Measurements from ENCODE around the gene ALG8. TPM values are rescaled to one million over a fixed set of nuclear protein-coding genes. Genes with fewer than 3 reads are reported as not detected.
A peak's percentile ranks its signal among the peaks of the same experiment; 100 is the strongest.

The ALG8 gene
- total and polyA plus RNA-seq, 8 donors = 32.2 to 58.7 (median 49.8) TPM

- TF ChIP-seq, protein P1, sequence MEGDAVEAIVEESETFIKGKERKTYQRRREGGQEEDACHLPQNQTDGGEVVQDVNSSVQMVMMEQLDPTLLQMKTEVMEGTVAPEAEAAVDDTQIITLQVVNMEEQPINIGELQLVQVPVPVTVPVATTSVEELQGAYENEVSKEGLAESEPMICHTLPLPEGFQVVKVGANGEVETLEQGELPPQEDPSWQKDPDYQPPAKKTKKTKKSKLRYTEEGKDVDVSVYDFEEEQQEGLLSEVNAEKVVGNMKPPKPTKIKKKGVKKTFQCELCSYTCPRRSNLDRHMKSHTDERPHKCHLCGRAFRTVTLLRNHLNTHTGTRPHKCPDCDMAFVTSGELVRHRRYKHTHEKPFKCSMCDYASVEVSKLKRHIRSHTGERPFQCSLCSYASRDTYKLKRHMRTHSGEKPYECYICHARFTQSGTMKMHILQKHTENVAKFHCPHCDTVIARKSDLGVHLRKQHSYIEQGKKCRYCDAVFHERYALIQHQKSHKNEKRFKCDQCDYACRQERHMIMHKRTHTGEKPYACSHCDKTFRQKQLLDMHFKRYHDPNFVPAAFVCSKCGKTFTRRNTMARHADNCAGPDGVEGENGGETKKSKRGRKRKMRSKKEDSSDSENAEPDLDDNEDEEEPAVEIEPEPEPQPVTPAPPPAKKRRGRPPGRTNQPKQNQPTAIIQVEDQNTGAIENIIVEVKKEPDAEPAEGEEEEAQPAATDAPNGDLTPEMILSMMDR (IDR thresholded peaks at IDR 0.05) = no peak
- Histone ChIP-seq H3K27ac (no peak overlapping the region), H3K4me1 (peaks cover 0 to 11% of the 10 kb centered on the region in 2 donors), H3K27me3 (no peaks in the 10 kb centered on the region), H3K36me3 (peaks cover 0 to 4% of the 10 kb centered on the region in 2 donors), H3K9me3 (no peaks in the 10 kb centered on the region), H3K4me3 (no peak overlapping the region)
- intact Hi-C loops (cut with DNase I) = no loop called here
- DNase-seq (no peak), ATAC-seq (no peak)
These were observed 27.5 kb upstream of the ALG8 start for GRCh38 chr11:78166855-78167469.

DNA sequence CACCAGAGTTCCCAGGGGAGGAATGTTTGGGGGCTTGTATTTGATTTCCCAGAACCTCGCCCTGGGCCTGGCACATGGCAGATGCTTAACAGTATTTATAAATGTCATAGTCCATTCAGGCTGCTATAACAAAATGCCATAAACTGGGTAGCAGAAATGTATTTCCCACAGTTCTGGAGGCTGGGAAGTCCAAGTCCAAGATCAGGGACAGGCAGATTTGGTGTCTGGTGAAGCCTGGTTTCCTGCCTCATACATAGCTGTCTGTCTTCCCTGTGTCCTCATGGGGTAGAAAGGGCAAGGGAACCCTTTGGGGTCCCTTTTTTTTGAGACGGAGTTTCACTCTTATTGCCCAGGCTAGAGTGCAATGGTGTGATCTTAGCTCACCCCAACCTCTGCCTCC lies 25.0 kb upstream of the ALG8 start:
- DNase-seq (no peak), ATAC-seq (no peak)
- H3K4me1 ChIP-seq = peaks cover 0 to 11% of the 10 kb centered on the region in 2 donors
- TF ChIP-seq, protein P1 (IDR thresholded peaks at IDR 0.05) = no peak
- no peaks in the 10 kb centered on the region for H3K9me3 ChIP-seq
- H3K36me3 ChIP-seq = no peaks in the 10 kb centered on the region
- no peak overlapping the region for H3K27ac ChIP-seq
- H3K4me3 ChIP-seq = no peak overlapping the region
- H3K27me3 ChIP-seq = no peaks in the 10 kb centered on the region
- intact Hi-C loops (cut with DNase I) = no loop called here

DNA sequence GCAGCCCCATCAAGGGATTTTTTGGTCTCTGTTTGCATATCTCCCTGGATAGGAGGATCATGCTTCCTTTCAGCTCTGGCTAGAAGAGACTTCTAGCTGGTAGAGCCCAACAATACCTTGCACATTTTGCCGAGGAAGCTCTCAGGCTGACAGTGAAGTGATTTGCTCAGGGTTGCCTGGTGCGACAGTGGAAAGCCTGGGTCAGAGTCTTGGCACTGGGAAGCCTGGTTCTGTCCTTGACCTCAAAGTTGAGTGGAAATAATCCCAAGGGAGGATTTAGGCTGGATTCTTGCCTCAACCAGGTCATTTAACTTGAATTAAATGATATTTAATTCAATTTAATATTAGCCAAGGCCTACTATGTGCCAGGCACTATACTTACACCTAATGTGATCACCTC lies 24.4 kb upstream of the ALG8 start:
- Histone ChIP-seq H3K36me3 (no peaks in the 10 kb centered on the region), H3K27me3 (no peaks in the 10 kb centered on the region), H3K4me3 (no peak overlapping the region), H3K27ac (no peak overlapping the region), H3K9me3 (no peaks in the 10 kb centered on the region), H3K4me1 (peaks cover 0 to 5% of the 10 kb centered on the region in 2 donors)
- ATAC-seq (no peak), DNase-seq (no peak)
- intact Hi-C loops (cut with DNase I) = no loop called here
- TF ChIP-seq, protein P1 (IDR thresholded peaks at IDR 0.05) = no peak

DNA sequence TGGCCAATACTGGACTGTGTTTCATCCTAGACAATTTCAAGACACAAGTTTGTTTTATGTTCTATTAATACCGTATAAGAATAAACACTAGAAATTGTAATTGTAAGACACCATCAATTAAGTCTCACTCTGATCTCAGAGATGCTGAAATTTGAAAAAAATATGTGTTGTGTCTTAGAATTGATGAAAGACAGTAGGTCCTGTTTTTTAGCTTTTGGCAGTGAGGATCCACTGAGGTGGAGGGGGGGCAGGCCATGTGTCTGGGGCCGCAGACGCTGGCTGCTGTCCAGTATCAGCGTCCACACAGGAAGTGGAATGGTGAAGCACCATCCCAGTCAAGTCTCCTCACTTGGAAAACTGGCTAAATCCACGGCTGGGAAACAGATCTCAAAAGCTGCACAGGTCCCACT lies 22.5 kb upstream of the ALG8 start:
- TF ChIP-seq, protein P1 (IDR thresholded peaks at IDR 0.05) = no peak
- no peaks in the 10 kb centered on the region for H3K9me3 ChIP-seq
- no peaks in the 10 kb centered on the region for H3K4me1 ChIP-seq
- no peaks in the 10 kb centered on the region for H3K27me3 ChIP-seq
- H3K36me3 ChIP-seq = no peaks in the 10 kb centered on the region
- no peak for ATAC-seq
- H3K27ac ChIP-seq = no peak overlapping the region
- intact Hi-C loops (cut with DNase I) = no loop called here
- DNase-seq = peak in 1 of 4 donors; percentile 43
- H3K4me3 ChIP-seq = no peak overlapping the region

GRCh38 chr11:78161346-78161745 lies 21.9 kb upstream of the ALG8 start:
- ATAC-seq (no peak), DNase-seq (no peak)
- TF ChIP-seq, protein P1 (IDR thresholded peaks at IDR 0.05) = no peak
- H3K36me3 ChIP-seq = no peaks in the 10 kb centered on the region
- H3K4me1 ChIP-seq = no peaks in the 10 kb centered on the region
- no peak overlapping the region for H3K27ac ChIP-seq
- intact Hi-C loops (cut with DNase I) = no loop called here
- no peaks in the 10 kb centered on the region for H3K27me3 ChIP-seq
- H3K4me3 ChIP-seq = no peak overlapping the region
- H3K9me3 ChIP-seq = no peaks in the 10 kb centered on the region
